Loucy (cell line): ENCODE results near the gene ABHD18.
"Not testable (repeated sequence)": the region's sequence is repeated elsewhere in the genome, so short reads cannot be mapped to it uniquely, and the experiment has no call there.

Experiments
- H2AFZ ChIP-seq: fragments of 200-600 bp; sonication (generic); 2 replicates; pipeline ENCODE4 v1.6.0; 2016; ENCODE audit warnings: antibody characterized with exemption, mild to moderate bottlenecking, low read length, moderate library complexity
- H3F3A ChIP-seq: fragments of 200-600 bp; 2 replicates; pipeline ENCODE4 v1.6.0; 2016; ENCODE audit warnings: antibody characterized with exemption, low read depth, mild to moderate bottlenecking
- H3K27me3 ChIP-seq: fragments of 200-600 bp; sonication (generic); 2 replicates; pipeline ENCODE4 v1.6.1; 2014; ENCODE audit warnings: low read length, mild to moderate bottlenecking; ENCODE audit not compliant: insufficient read depth, poor library complexity, severe bottlenecking
- H3K36me3 ChIP-seq: fragments of 200-600 bp; sonication (generic); 2 replicates; pipeline ENCODE4 v1.6.1; 2016; ENCODE audit warnings: low read length; ENCODE audit not compliant: insufficient read depth
- H3K4me1 ChIP-seq: fragments of 200-600 bp; sonication (generic); 2 replicates; pipeline ENCODE4 v1.5.1; 2014; ENCODE audit warnings: low read length, mild to moderate bottlenecking; ENCODE audit not compliant: insufficient read depth, poor library complexity, severe bottlenecking
- H3K4me2 ChIP-seq: fragments of 200-600 bp; sonication (generic); 2 replicates; pipeline ENCODE4 v1.6.0; 2014; ENCODE audit warnings: antibody characterized with exemption, low read length, low read depth, mild to moderate bottlenecking; ENCODE audit not compliant: poor library complexity, severe bottlenecking
- H3K4me3 ChIP-seq: fragments of 200-600 bp; sonication (generic); 2 replicates; pipeline ENCODE4 v1.5.1; 2014; ENCODE audit warnings: low read length, mild to moderate bottlenecking, mixed read lengths; ENCODE audit not compliant: poor library complexity, severe bottlenecking
- H3K79me2 ChIP-seq: fragments of 200-600 bp; sonication (generic); 2 replicates; pipeline ENCODE4 v1.6.1; 2014; ENCODE audit warnings: low read length; ENCODE audit not compliant: insufficient read depth
- H3K9ac ChIP-seq: fragments of 200-600 bp; sonication (generic); 2 replicates; pipeline ENCODE4 v1.6.0; 2014; ENCODE audit warnings: mild to moderate bottlenecking, low read depth, low read length, moderate library complexity; ENCODE audit not compliant: poor library complexity, severe bottlenecking
- H3K9me2 ChIP-seq: fragments of 200-600 bp; sonication (generic); replicated peaks from 2 replicates; pipeline ENCODE4 v1.6.1; 2016; ENCODE audit warnings: low read depth, low read length, mixed read lengths
- H3K9me3 ChIP-seq: fragments of 200-600 bp; sonication (generic); 2 replicates; pipeline ENCODE4 v1.6.1; 2014; ENCODE audit warnings: mild to moderate bottlenecking, antibody characterized with exemption, low read length, low read depth; ENCODE audit not compliant: insufficient read depth
- H4K20me1 ChIP-seq: fragments of 200-600 bp; sonication (generic); 2 replicates; pipeline ENCODE4 v1.6.0; 2014; ENCODE audit warnings: antibody characterized with exemption, low read length, mild to moderate bottlenecking; ENCODE audit not compliant: insufficient read depth, poor library complexity, severe bottlenecking
- EZH2phosphoT487 ChIP-seq: fragments of 200-600 bp; IDR thresholded peaks from 2 replicates; pipeline ENCODE4 v1.6.1; 2018; ENCODE audit warnings: antibody characterized with exemption, mild to moderate bottlenecking, moderate library complexity, borderline replicate concordance
- TF ChIP-seq, protein P1 (sequence below): fragments of 200-600 bp; sonication (generic); conservative IDR thresholded peaks from 2 replicates; pipeline ENCODE4 v1.5.1; 2014; ENCODE audit warnings: mild to moderate bottlenecking, antibody characterized with exemption, low read length

The ABHD18 gene

DNA sequence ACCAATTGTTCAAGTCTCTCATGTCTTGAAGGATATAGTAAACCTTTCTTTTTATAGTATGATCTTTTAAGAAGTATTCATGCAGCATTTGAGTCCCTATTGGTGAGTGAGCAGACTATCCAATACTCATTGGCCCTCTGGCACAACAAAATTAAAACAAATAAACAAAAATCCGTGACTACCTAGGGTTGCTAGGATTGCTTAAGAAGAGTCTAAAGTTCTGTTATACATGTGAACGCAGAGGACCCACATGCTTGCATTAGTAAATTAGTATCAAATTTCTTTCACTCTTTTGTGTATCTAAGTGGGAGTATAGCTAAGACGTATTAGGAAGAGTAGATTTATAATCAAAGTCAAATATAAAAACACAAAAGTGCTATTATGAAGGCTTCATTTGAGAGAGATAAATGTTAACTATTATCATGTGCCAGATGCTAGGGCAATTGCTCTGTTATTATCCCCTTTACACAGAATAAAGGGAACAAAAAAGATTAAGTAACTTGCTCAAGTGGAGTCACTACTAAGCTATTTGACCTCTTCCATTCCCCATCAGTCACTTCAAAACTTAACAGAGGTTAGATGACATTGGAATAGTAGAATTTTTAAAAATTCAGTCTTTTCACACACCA is 66.7 kb downstream of the ABHD18 start:
- TF ChIP-seq, protein P1, sequence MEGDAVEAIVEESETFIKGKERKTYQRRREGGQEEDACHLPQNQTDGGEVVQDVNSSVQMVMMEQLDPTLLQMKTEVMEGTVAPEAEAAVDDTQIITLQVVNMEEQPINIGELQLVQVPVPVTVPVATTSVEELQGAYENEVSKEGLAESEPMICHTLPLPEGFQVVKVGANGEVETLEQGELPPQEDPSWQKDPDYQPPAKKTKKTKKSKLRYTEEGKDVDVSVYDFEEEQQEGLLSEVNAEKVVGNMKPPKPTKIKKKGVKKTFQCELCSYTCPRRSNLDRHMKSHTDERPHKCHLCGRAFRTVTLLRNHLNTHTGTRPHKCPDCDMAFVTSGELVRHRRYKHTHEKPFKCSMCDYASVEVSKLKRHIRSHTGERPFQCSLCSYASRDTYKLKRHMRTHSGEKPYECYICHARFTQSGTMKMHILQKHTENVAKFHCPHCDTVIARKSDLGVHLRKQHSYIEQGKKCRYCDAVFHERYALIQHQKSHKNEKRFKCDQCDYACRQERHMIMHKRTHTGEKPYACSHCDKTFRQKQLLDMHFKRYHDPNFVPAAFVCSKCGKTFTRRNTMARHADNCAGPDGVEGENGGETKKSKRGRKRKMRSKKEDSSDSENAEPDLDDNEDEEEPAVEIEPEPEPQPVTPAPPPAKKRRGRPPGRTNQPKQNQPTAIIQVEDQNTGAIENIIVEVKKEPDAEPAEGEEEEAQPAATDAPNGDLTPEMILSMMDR, result no peak
- TF ChIP-seq EZH2phosphoT487, result no peak
- Histone ChIP-seq H3K36me3 (peaks cover 16% of the 10 kb centered on the region; the same call in 1 of the 2 replicates), H3K9me2 (no peaks in the 10 kb centered on the region), H3K4me3 (no peak overlapping the region), H3K9ac (no peak overlapping the region), H4K20me1 (no peaks in the 10 kb centered on the region), H3K79me2 (no peaks in the 10 kb centered on the region), H3K4me1 (no peaks in the 10 kb centered on the region), H3K4me2 (no peak overlapping the region), H2AFZ (no peak overlapping the region), H3K9me3 (no peaks in the 10 kb centered on the region), H3F3A (no peaks in the 10 kb centered on the region), H3K27me3 (no peaks in the 10 kb centered on the region)

DNA sequence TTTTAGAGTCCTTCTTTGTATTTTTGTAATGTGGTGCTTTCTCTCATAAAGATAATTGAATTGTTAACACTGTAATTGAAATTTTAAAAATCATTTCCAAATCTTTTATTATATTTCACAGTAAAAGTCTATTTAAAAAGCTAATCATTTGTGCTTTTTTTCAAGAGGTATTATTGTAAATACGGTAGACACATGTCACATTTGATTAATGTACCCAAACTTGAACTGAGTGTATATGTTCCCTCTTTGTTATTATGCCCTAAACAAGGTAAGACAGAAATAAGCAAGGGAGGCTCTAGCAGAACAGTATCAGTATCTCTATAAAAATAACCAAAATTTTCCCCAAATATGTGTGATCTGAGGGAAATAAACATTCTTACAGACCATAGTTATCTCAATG is 74.4 kb downstream of the ABHD18 start:
- no peak overlapping the region for H3K4me3 ChIP-seq
- H3K9me3 ChIP-seq, result no peaks in the 10 kb centered on the region
- H2AFZ ChIP-seq, result no peak overlapping the region
- H3K79me2 ChIP-seq, result no peaks in the 10 kb centered on the region
- H3K9me2 ChIP-seq, result no peaks in the 10 kb centered on the region
- no peaks in the 10 kb centered on the region for H3K27me3 ChIP-seq
- H3K36me3 ChIP-seq, result no peaks in the 10 kb centered on the region
- H3F3A ChIP-seq, result no peaks in the 10 kb centered on the region
- H3K9ac ChIP-seq, result no peak overlapping the region
- TF ChIP-seq, protein P1, result no peak
- TF ChIP-seq EZH2phosphoT487, result no peak
- H3K4me2 ChIP-seq, result no peak overlapping the region
- no peaks in the 10 kb centered on the region for H4K20me1 ChIP-seq
- H3K4me1 ChIP-seq, result no peaks in the 10 kb centered on the region

DNA sequence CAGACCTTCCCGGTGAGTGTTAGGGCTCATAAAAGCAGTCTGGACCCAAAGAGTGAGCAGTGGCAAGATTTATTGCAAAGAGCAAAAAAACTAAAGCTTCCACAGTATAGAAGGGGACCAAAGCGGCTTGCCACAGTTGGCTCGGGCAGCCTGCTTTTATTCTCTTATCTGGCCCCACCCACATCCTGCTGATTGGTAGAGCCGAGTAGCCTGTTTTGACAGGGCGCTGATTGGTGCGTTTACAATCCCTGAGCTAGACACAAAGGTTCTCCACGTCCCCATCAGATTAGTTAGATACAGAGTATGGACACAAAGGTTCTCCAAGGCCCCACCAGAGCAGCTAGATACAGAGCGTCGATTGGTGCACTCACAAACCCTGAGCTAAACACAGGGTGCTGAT is 81.8 kb downstream of the ABHD18 start:
- H3K9me3 ChIP-seq, H2AFZ ChIP-seq, H3K4me2 ChIP-seq, H3K9me2 ChIP-seq, H3K4me3 ChIP-seq, H4K20me1 ChIP-seq, H3K4me1 ChIP-seq, H3K79me2 ChIP-seq, H3F3A ChIP-seq, H3K27me3 ChIP-seq, H3K36me3 ChIP-seq, H3K9ac ChIP-seq: not testable (repeated sequence)

DNA sequence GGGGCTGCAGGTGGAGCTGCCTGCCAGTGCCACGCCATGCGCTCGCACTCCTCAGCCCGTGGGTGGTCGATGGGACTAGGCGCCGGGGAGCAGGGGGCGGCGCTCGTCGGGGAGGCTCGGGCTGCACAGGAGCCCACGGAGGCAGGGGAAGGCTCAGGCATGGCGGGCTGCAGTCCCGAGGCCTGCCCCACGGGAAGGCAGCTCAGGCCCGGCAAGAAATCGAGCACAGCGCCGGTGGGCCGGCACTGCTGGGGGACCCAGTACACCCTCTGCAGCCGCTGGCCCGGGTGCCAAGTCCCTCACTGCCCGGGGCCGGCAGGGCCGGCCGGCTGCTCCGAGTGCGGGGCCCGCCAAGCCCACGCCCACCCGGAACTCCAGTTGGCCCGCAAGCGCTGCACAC is 82.3 kb downstream of the ABHD18 start:
- not testable (repeated sequence) for H3K4me3 ChIP-seq, H3K9ac ChIP-seq, H3K79me2 ChIP-seq

More for the DNA sequence above, 82.3 kb downstream of the ABHD18 start:
- not testable (repeated sequence) for H3K9me3 ChIP-seq, H4K20me1 ChIP-seq, H3F3A ChIP-seq, H3K4me1 ChIP-seq, H3K9me2 ChIP-seq, H3K27me3 ChIP-seq, H3K4me2 ChIP-seq, H2AFZ ChIP-seq, H3K36me3 ChIP-seq
